NCI-H748 (cell line): ENCODE results near the gene IFNA8.
"Not testable (repeated sequence)": the region's sequence is repeated elsewhere in the genome, so short reads cannot be mapped to it uniquely, and the experiment has no call there.

Experiments
- DNase-seq: peaks from one replicate; lab custom pipeline; 2025; ENCODE audit not compliant: unreplicated experiment; lab: John Stamatoyannopoulos, UW

The IFNA8 gene

DNA sequence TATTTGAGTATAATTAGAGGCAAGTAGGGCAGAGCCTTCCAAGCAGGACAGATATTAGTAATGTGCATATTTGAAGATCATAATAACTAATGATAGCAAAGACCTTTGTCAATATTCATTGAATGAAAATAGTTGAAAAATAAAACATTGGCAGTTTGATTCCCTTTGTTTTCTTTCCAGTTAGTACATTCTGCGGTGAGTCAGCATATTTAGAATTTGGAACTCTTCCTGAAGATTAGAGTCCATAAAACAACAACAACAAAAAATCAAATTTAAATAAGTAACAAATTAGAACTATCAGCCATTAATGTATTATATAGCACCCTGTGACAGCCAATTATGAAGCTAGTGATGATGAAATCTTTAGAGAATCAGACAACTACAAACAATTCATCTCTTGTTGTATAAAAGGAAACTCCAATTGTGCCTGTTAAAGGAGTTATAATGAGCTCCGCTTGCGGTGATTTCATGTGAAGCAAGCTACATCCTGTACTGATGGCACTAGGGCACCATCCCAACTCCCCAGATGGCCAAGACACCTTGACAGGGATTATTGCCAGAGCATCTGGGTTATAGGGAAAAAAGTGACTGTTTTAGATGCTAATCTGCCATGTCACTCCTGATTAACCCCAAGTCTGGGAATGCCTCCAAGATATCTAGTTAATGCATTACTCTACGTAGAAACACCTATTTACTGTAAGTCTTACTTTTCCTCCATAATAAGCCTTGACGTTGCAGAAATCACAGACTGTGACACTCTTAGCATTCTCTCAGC lies 6.8 kb downstream of the IFNA8 start:
- DNase-seq: no peak

DNA sequence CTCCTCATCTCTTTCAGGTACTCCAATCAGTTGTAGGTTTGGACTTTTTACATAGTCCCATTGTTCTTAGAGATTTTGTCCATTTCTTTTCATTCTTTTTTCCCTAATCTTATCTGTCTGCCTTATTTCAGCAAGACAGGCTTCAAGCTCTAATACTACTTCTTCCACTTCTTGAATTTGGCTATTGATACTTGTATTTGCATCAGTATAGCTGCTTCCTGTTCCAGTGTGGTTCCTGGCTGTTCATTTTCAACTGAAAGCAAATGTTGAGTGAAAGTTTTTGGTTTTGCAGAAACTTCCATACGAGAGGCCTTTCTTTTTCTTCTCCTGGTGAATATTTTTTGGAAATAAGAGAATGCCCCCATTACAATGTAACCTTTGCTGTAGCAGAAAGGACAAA lies 19.3 kb downstream of the IFNA8 start:
- DNase-seq: no peak

DNA sequence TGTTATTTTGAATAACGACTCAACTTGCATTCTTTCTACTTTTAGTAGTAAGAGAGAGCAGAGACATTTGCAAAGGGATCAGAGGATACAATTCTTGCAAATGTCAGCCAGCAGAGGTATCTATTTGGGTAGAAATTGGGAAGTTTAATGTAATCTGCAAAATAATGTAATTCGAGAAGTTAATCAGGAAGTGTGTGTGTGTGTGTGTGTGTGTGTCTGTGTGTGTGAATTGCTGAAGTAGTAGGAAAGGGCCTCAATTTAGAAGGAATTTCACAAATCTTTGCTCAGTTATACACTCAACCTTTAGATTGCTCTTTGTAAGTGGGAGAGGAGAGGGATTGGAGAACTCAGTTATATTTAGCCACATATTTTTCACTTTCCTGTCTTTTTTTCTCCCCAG lies 20.3 kb downstream of the IFNA8 start:
- no peak for DNase-seq

DNA sequence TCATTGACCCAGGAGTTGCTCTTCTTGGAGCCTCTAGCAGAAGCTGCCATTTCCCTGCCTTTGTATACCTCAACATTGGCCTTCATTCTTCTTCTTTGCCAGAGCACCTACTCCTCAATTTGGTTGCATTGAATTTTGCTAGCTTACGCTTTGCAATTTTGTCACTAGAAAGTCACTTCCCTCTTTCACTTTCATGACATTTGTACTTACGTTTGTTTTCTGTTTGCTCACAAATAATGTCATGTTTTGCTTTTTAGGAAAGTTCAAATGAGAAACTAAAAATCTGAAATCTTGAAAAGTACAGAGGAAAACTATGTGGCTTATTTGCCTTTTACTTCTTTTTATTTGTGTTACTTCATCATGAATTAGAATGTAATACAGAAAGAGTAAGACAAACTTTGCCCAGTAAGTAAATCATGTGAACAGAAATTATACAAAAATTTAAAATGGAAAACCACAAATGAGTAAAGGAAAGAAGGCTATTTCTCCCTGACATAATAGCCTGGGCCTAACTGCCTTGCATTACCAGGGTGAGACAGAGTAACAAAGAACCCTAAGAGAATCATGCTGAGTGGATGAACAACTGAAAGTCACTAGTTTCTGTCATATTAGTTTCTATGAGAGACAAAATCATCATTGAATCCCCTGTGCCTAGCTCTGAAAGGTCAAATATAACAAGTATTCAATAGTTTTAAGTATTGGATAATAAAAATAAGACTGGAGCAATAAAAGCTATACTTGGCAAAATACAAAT lies 23.9 kb downstream of the IFNA8 start:
- no peak for DNase-seq

DNA sequence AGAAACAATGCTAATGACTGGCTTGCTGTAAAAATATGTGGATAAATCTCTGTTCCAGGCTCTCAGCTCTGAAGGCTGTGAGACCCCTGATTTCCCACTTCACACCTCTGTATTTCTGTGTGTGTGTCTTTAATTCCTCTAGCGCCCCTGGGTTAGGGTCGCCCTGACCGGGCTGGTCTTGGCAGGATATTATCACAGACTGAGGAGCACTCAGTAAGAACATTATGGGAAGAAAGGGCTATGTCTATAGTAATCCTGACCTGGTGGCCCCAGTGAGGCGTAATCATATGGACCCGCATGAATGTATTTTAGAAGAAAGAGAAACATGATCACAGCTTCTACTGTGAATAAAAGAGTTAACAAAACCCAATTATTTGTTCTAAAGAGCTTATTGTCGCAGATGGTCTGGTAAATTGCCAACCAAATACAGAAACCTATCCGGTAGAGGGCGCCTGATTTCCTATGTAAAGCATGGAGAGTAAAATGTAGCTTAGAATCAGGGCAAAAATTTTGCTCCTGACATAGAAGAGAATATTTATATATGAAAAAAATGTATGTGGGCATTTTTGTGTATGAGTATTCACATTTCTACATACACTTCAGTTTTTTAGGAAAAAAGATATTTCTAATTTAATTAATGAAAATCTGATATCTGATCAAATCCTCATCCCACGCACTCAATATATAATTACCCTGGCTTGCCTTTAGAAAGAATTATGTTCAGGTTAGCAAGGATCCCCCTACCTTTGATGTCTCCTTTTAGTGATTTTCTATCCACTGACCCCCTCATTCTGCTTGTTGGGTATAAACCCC lies 25.5 kb downstream of the IFNA8 start:
- peak; percentile 64 for DNase-seq

DNA sequence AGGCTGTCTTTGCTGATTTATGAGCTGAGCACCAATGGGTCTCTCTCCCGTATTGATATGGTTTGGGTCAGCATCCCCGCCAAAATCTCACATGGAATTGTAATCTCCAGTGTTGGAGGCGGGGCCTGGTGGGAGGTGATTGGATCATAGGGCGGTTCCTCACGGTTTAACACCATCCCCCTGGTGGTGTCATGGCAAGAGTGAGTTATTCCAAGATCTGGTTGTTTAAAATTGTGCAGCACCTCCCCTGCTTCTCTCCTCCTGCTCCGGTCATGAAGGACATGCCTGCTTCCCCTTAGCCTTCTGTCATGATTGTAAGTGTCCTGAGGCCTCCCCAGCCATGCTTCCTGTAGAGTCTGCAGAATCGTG lies 26.1 kb downstream of the IFNA8 start:
- DNase-seq: not testable (repeated sequence)

DNA sequence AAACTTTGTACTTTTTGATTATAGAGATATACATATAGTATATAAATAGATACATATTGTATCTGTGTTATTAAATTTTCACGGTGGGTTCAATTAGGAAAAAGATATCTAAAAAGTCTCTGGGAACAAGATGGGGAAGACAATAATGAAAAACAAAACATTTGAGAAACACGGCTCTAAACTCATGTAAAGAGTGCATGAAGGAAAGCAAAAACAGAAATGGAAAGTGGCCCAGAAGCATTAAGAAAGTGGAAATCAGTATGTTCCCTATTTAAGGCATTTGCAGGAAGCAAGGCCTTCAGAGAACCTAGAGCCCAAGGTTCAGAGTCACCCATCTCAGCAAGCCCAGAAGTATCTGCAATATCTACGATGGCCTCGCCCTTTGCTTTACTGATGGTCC lies 31.2 kb downstream of the IFNA8 start, which contains the start of gene IFNA1:
TSS of gene IFNA1 (plus strand) at position 301 of the 400 bp plus-strand sequence. CDS start at position 370, 69 bp downstream.
- DNase-seq: no peak

DNA sequence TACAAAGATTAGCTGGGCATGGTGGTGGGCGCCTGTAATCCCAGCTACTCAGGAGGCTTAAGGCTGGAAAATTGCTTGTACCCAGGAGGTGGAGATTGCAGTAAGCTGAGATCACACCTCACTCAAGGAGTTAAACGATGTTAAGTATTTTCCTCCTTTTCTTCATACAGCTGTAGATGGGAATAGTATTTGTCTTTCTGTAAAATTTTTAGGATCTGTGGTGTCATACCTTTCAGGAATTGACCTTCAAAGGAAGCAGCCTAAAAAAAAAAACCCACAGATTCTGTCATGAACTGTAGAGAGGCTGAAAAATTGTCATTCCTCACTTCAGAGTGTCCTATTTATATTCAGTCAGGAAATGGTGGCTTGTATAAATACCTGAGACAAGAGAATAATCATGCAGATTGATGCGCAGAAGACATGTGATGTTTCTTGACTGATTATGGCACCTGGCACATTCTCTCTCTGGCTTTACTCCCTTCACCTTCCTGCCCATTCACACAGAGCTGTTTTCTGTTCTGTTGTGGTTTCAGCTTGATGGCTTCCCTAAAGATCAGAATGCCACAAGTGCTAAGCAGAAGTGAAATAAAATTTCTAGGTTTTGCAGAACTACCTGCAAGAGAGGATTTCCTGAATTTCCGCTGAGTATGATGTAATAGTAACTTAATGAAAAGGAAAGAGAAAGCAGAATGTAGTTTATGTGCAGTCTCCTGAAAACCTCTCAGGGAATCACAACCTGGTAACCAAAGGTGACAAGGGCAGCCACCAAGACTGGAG lies 35.1 kb downstream of the IFNA8 start:
- no peak for DNase-seq

DNA sequence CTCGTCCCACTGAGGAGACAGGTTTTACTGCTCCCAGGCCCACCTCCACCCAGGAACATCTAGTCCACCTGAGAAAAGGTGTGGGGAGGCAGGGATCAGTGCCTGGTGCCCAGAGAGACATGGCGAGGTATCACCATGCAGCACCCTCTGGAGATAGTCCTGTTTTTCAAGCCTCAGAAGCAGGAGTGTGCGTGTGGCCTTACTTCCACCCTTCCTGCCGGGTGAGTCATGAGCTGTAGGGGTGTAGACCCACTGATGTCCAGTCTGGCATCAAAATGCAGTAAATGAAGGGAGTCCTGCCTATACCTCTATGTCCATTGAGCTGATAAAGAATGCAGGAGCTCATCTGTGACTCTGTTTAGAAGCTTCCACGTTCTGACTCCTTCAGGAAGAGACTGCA lies 40.4 kb downstream of the IFNA8 start:
- not testable (repeated sequence) for DNase-seq

DNA sequence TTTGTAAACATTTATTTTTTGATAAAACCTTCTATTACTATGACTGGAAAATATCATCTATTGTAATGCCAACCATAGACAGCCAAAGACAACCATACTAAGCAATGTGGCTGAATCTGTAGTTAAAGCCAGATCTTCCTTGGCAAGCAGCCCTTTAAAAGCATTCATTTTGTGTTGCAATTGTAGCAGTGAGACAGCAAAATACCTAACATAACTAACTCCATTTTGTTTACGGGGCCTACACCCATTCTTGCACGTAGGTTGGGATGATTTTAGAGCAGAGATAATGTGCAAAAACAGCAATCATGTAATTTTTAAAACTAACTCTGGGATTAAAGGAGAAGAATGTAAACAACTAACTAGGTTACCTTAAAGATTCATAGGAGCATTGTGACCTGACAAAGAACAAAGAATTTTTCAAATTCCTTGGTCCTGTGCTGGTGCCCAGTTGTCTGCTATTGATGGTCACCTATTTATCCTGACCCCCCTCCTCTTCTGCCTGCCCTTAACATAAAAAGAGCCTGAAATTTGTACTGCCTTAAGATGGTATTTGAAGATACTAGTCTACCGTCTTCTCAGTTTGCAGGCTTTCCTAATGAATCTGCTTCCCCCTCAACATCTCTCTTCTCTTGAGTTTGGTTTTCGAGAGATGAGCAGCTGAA lies 41.9 kb downstream of the IFNA8 start:
- no peak for DNase-seq

GRCh38 chr9:21452681-21453080 lies 43.8 kb downstream of the IFNA8 start:
- DNase-seq: no peak

GRCh38 chr9:21454149-21454548 lies 45.2 kb downstream of the IFNA8 start:
- no peak for DNase-seq

DNA sequence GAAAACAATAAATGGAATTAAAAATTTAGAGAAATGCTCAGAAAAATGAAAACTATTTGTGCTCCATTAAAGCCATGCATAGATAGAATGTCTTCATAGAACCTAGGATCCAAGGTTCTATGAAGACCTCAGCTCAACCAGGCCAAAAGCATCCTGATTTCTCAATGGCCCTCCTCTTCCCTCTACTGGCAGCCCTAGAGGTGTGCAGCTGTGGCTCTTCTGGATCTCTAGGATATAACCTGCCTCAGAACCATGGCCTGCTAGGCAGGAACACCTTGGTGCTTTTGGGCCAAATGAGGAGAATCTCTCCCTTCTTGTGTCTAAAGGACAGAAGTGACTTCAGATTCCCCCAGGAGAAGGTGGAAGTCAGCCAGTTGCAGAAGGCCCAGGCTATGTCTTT lies 46.4 kb downstream of the IFNA8 start:
- no peak for DNase-seq
